ENCODE data around the gene NTRK2. TPM values are rescaled to one million over a fixed set of nuclear protein-coding genes. Genes with fewer than 3 reads are reported as not detected.

The NTRK2 gene
- total RNA-seq, 1 donor from 2014 or later = 3.8 TPM

DNA sequence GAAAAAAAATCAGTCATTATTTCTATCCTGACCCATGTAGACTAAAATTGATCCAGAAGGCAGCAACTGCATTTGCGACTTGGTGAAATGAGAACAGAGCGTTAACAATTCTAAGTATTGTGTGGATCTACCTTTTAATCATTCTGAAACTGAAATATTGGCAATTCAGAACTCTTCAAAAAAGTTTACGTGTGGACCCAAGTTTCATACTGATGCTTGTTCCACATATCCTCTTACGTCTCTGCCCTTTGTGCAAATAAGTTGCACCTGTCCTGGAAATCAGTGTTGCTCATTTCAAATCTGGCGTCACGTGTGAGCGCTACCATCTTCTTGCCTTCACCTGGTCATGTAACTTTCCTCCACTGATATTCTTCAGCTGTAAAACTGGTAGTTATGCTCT lies 74.7 kb downstream of the NTRK2 start:
- Histone ChIP-seq H3K27ac (replicated peaks) (no peak overlapping the region), H3K9me3 (replicated peaks) (no peaks in the 10 kb centered on the region), H3K4me1 (no peaks in the 10 kb centered on the region), H3K27me3 (ENCODE audit: low read depth) (peaks cover 17% of the 10 kb centered on the region), H3K36me3 (no peaks in the 10 kb centered on the region), H3K4me3 (no peak overlapping the region)
- DNase-seq = no peak
- TF ChIP-seq, protein P1, sequence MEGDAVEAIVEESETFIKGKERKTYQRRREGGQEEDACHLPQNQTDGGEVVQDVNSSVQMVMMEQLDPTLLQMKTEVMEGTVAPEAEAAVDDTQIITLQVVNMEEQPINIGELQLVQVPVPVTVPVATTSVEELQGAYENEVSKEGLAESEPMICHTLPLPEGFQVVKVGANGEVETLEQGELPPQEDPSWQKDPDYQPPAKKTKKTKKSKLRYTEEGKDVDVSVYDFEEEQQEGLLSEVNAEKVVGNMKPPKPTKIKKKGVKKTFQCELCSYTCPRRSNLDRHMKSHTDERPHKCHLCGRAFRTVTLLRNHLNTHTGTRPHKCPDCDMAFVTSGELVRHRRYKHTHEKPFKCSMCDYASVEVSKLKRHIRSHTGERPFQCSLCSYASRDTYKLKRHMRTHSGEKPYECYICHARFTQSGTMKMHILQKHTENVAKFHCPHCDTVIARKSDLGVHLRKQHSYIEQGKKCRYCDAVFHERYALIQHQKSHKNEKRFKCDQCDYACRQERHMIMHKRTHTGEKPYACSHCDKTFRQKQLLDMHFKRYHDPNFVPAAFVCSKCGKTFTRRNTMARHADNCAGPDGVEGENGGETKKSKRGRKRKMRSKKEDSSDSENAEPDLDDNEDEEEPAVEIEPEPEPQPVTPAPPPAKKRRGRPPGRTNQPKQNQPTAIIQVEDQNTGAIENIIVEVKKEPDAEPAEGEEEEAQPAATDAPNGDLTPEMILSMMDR (IDR thresholded peaks at IDR 0.05; ENCODE audit: borderline replicate concordance) = no peak
- intact Hi-C loops (cut with micrococcal nuclease) = no loop called here

- no peak for DNase-seq
- Histone ChIP-seq H3K4me1 (no peaks in the 10 kb centered on the region), H3K27ac (replicated peaks) (no peak overlapping the region), H3K9me3 (replicated peaks) (no peaks in the 10 kb centered on the region), H3K27me3 (ENCODE audit: low read depth) (peaks cover 13% of the 10 kb centered on the region), H3K4me3 (no peak overlapping the region), H3K36me3 (no peaks in the 10 kb centered on the region)
- TF ChIP-seq, protein P1 (IDR thresholded peaks at IDR 0.05; ENCODE audit: borderline replicate concordance) = no peak
- intact Hi-C loops (cut with micrococcal nuclease) = no loop called here
These were observed 75.2 kb downstream of the NTRK2 start for GRCh38 chr9:84744726-84745125.

DNA sequence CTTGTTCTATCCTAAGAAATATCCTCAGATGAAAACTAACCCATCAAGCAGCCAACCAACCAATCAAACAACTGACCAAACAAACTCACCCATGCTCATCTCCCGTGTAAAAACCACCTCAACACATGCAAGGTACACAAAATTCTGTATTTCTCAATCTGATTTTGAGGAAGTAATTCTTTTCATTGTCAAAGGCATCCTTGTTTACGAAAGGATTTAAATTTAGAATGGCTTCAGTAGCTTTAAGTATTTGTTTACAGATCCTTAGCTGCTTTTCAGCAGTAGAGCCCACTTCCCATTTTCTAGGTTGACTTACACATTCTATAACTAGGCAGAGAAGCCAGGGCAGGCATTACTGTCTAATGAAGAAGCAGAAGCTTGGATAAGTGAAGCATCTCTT lies 78.6 kb downstream of the NTRK2 start:
- intact Hi-C loops (cut with micrococcal nuclease) = no loop called here
- TF ChIP-seq, protein P1 (IDR thresholded peaks at IDR 0.05; ENCODE audit: borderline replicate concordance) = no peak
- Histone ChIP-seq H3K27ac (replicated peaks) (no peak overlapping the region), H3K4me1 (no peaks in the 10 kb centered on the region), H3K9me3 (replicated peaks) (no peaks in the 10 kb centered on the region), H3K4me3 (no peak overlapping the region), H3K36me3 (no peaks in the 10 kb centered on the region), H3K27me3 (ENCODE audit: low read depth) (peaks cover 19% of the 10 kb centered on the region)
- DNase-seq = no peak

- Histone ChIP-seq H3K4me1 (no peaks in the 10 kb centered on the region), H3K4me3 (no peak overlapping the region), H3K27ac (replicated peaks) (no peak overlapping the region), H3K27me3 (ENCODE audit: low read depth) (peaks cover 13% of the 10 kb centered on the region), H3K36me3 (no peaks in the 10 kb centered on the region), H3K9me3 (replicated peaks) (no peaks in the 10 kb centered on the region)
- TF ChIP-seq, protein P1 (IDR thresholded peaks at IDR 0.05; ENCODE audit: borderline replicate concordance) = no peak
- intact Hi-C loops (cut with micrococcal nuclease) = no loop called here
- DNase-seq = no peak
These were observed 80.8 kb downstream of the NTRK2 start for GRCh38 chr9:84750152-84750865.

GRCh38 chr9:84751921-84752320 lies 82.4 kb downstream of the NTRK2 start:
- intact Hi-C loops (cut with micrococcal nuclease) = no loop called here
- Histone ChIP-seq H3K36me3 (no peaks in the 10 kb centered on the region), H3K4me3 (no peak overlapping the region), H3K27ac (replicated peaks) (no peak overlapping the region), H3K4me1 (peaks cover 11% of the 10 kb centered on the region), H3K27me3 (ENCODE audit: low read depth) (peaks cover 13% of the 10 kb centered on the region), H3K9me3 (replicated peaks) (no peaks in the 10 kb centered on the region)
- TF ChIP-seq, protein P1 (IDR thresholded peaks at IDR 0.05; ENCODE audit: borderline replicate concordance) = no peak
- DNase-seq = no peak

Measured in left ventricle myocardium inferior (tissue), 1 donor.